Liver (tissue), 2 donors: ENCODE measurements around the gene TRAT1.

ENCODE experiments used
- TF ChIP-seq, protein P1 (sequence below): fragments of 150-350 bp; IDR thresholded peaks from 2 replicates; pipeline ENCODE4 v1.5.1; 2017; ENCODE audit warnings: improper control_type of control experiment, low read depth, low read length; ENCODE audit not compliant: missing input control
- TF ChIP-seq, protein P2 (sequence below): IDR thresholded peaks from 2 replicates; pipeline ENCODE4 v1.6.1; 2016; ENCODE audit warnings: antibody characterized with exemption
- donor health status: healthy.

DNA sequence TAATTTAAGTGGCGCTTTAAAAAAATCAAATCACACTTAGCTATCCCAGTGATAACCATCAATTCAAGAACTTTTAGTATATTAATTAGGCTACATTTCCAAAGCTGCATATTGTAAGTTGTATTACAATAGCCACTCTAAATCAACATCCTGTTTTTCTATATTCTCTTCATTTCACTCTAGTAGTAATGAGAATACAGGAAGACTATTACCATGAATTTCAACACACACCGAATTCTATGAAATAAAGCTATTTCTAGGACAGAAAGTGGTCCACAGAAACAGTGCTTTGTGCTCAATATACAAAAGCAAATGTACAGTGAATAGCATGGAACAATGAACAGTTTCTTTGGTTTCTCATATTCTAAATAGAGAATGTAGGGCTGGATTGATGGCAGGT lies 24.6 kb downstream of the TRAT1 start:
- TF ChIP-seq, protein P1, sequence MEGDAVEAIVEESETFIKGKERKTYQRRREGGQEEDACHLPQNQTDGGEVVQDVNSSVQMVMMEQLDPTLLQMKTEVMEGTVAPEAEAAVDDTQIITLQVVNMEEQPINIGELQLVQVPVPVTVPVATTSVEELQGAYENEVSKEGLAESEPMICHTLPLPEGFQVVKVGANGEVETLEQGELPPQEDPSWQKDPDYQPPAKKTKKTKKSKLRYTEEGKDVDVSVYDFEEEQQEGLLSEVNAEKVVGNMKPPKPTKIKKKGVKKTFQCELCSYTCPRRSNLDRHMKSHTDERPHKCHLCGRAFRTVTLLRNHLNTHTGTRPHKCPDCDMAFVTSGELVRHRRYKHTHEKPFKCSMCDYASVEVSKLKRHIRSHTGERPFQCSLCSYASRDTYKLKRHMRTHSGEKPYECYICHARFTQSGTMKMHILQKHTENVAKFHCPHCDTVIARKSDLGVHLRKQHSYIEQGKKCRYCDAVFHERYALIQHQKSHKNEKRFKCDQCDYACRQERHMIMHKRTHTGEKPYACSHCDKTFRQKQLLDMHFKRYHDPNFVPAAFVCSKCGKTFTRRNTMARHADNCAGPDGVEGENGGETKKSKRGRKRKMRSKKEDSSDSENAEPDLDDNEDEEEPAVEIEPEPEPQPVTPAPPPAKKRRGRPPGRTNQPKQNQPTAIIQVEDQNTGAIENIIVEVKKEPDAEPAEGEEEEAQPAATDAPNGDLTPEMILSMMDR = no peak
- TF ChIP-seq, protein P2, sequence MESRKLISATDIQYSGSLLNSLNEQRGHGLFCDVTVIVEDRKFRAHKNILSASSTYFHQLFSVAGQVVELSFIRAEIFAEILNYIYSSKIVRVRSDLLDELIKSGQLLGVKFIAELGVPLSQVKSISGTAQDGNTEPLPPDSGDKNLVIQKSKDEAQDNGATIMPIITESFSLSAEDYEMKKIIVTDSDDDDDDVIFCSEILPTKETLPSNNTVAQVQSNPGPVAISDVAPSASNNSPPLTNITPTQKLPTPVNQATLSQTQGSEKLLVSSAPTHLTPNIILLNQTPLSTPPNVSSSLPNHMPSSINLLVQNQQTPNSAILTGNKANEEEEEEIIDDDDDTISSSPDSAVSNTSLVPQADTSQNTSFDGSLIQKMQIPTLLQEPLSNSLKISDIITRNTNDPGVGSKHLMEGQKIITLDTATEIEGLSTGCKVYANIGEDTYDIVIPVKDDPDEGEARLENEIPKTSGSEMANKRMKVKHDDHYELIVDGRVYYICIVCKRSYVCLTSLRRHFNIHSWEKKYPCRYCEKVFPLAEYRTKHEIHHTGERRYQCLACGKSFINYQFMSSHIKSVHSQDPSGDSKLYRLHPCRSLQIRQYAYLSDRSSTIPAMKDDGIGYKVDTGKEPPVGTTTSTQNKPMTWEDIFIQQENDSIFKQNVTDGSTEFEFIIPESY = no peak
